Heart right ventricle (tissue), 16 donors: ENCODE results near the gene BTBD9. TPM values are rescaled to one million over a fixed set of nuclear protein-coding genes. Genes with fewer than 3 reads are reported as not detected.

ENCODE experiments used
- ATAC-seq, 8 donors: fragments of 200-7000 bp; cut with Tn5 transposase; one replicate each; pipeline ENCODE4 v1.9.1; 2020; ENCODE audit warnings: mild to moderate bottlenecking in 8 of 8, moderate library complexity in 8 of 8, moderate number of reproducible peaks in 1 of 8
- DNase-seq, 2 donors: peaks; one replicate each; pipeline ENCODE4 v3.0.0-alpha.2; 2020
- H3K27ac ChIP-seq, 10 donors: fragments of 200-600 bp; sonication (generic) in 2 of 10; one replicate each; pipeline versions ENCODE4 v1.5.0 to v1.8.0; 2020 to 2022; ENCODE audit warnings: mild to moderate bottlenecking in 3 of 10
- H3K27me3 ChIP-seq, 7 donors: fragments of 200-600 bp; one replicate each; pipeline ENCODE4 v1.8.0; 2021 to 2022; ENCODE audit warnings: mild to moderate bottlenecking in 2 of 7
- H3K36me3 ChIP-seq, 9 donors: fragments of 200-600 bp; sonication (generic) in 1 of 9; one replicate each; pipeline versions ENCODE4 v1.5.0 to v1.8.0; 2020 to 2022; ENCODE audit warnings: mild to moderate bottlenecking in 2 of 9
- H3K4me1 ChIP-seq, 9 donors: fragments of 200-600 bp; sonication (generic) in 1 of 9; one replicate each; pipeline versions ENCODE4 v1.5.0 to v1.8.0; 2020 to 2022; ENCODE audit warnings: mild to moderate bottlenecking in 4 of 9
- H3K4me3 ChIP-seq, 10 donors: fragments of 200-600 bp; sonication (generic) in 2 of 10; one replicate each; pipeline versions ENCODE4 v1.5.0 to v1.8.0; 2020 to 2022; ENCODE audit warnings: mild to moderate bottlenecking in 7 of 10, moderate library complexity in 2 of 10
- H3K9me3 ChIP-seq, 11 donors: fragments of 200-600 bp in 10 of 11; sonication (generic) in 2 of 11; one replicate each; pipeline versions ENCODE4 v1.5.0 to v1.8.0; 2013 to 2022; ENCODE audit warnings: mild to moderate bottlenecking in 2 of 11, control low read depth in 1 of 11, moderate library complexity in 1 of 11
- CTCF ChIP-seq, 9 donors: fragments of 200-600 bp; sonication (generic) in 2 of 9; IDR thresholded peaks; one replicate each; pipeline versions ENCODE4 v1.5.0 to v1.8.0; 2021 to 2022; ENCODE audit warnings: antibody characterized with exemption in 9 of 9, mild to moderate bottlenecking in 5 of 9, moderate library complexity in 1 of 9
- WGBS, 2 donors: extraction: QIAGEN DNeasy Blood & Tissue Kit; methylation state at CpG; one replicate each; pipeline ENCODE4 v1.1.7; 2013; ENCODE audit warnings: inconsistent platforms in 1 of 2; 5-methylcytosine and 5-hydroxymethylcytosine counted together
- intact Hi-C, 10 donors: fragments of 100-400 bp; cut with DNase I; formaldehyde crosslinking; loops; one replicate each; pipeline versions ENCODE4 v1.11.1 to v1.14.2; 2022
- polyA plus RNA-seq, 2 donors: library from polyadenylated mRNA; stranded (reverse); fragments of 200-250 nt; gene quantifications; one replicate each; pipeline ENCODE4 v1.2.3, GENCODE V29; 2013
- total RNA-seq, 10 donors: library from RNA; stranded (reverse); fragmentation: NEBNext Ultra II Directional in 3 of 10; extraction: Animal tissue kit (Norgen Biotek cat#: 25700) in 3 of 10; gene quantifications; one replicate each; pipeline versions ENCODE4 v1.2.1 to v1.2.4, GENCODE V29; 2021 to 2023
- donor health status: Arrhythmogenic right ventricular cardiomyopathy.
- donor health status: ischemic (EF 13 %, LVEDD 7.1; RV severe dilation, severe dysfunction).
- donor health status: healthy with polysubstance abuse.
- donor health status: DM: no; HTN: yes; CAD: no.
- donor health status: DM: no; HTN: no; CAD: no.
- donor health status: ischemic (EF 25% LVEDD 6.9; RV normal size, moderate dysfunction).
- donor health status: ischemic (EF 25% LVEDD 5.7; RV mildly dilated, moderate dysfunction).
- donor health status: healthy.
- donor health status: DM: yes; HTN: yes; CAD: no.
- donor health status: Ischemic cardiomyopathy.
- donor health status: ischemic (EF 35%, LVEDD 5.7; RV mildly dilated, moderate dysfunction).
- donor health status: nonischemic (EF 11% LVEDD 7.7; RV severe dilation, severe dysfunction).
- donor health status: DM: yes; HTN: yes; CAD: no.
- donor health status: PGD.
- donor health status: ischemic (EF 29% LVEDD 5.4; RV normal size, mild dysfunction).
- donor health status: nonischemic (EF 23%, LVEDD 6.1; RV moderate dilation, normal function).

BTBD9 gene
- total and polyA plus RNA-seq, 12 donors = 4.2 to 27.7 (median 18.3) TPM

- ATAC-seq (peak in 4 of 8 donors; percentile 53 to 72 (median 54)), DNase-seq (no peak)
- WGBS, 2 donors = 69 to 77% methylated on average over 8 of the region's 8 CpGs
- Histone ChIP-seq H3K27me3 (no peaks in the 10 kb centered on the region), H3K4me1 (no peaks in the 10 kb centered on the region), H3K36me3 (no peaks in the 10 kb centered on the region), H3K4me3 (no peak overlapping the region), H3K9me3 (peaks cover 0 to 8% (median 0%) of the 10 kb centered on the region in 11 donors), H3K27ac (no peak overlapping the region)
- intact Hi-C loops = no loop called here
- TF ChIP-seq CTCF (IDR thresholded peaks at IDR 0.05) = peak in 3 of 9 donors; percentile 21 to 40 (median 27)
Measured at GRCh38 chr6:38198219-38198618, 441.5 kb downstream of the BTBD9 start.

GRCh38 chr6:38195113-38195635 is 444.6 kb downstream of the BTBD9 start:
- Histone ChIP-seq H3K36me3 (peaks cover 0 to 6% (median 0%) of the 10 kb centered on the region in 9 donors), H3K27me3 (no peaks in the 10 kb centered on the region), H3K4me3 (no peak overlapping the region), H3K27ac (no peak overlapping the region), H3K9me3 (no peaks in the 10 kb centered on the region), H3K4me1 (no peaks in the 10 kb centered on the region)
- TF ChIP-seq CTCF (IDR thresholded peaks at IDR 0.05) = no peak
- DNase-seq (no peak), ATAC-seq (no peak)
- 95 to 96% methylated on average over 5 of the region's 5 CpGs for WGBS, 2 donors
- intact Hi-C loops = no loop called here

GRCh38 chr6:38194589-38194988 is 445.1 kb downstream of the BTBD9 start:
- Histone ChIP-seq H3K4me3 (no peak overlapping the region), H3K27me3 (no peaks in the 10 kb centered on the region), H3K9me3 (no peaks in the 10 kb centered on the region), H3K36me3 (peaks cover 0 to 6% (median 0%) of the 10 kb centered on the region in 9 donors), H3K4me1 (no peaks in the 10 kb centered on the region), H3K27ac (no peak overlapping the region)
- no peak for DNase-seq
- TF ChIP-seq CTCF (IDR thresholded peaks at IDR 0.05) = no peak
- ATAC-seq = no peak
- intact Hi-C loops = no loop called here
- 96 to 99% methylated on average over 7 of the region's 7 CpGs for WGBS, 2 donors

- DNase-seq (no peak), ATAC-seq (no peak)
- peaks cover 0 to 6% (median 0%) of the 10 kb centered on the region in 9 donors for H3K36me3 ChIP-seq
- H3K27me3 ChIP-seq = no peaks in the 10 kb centered on the region
- no peak overlapping the region for H3K4me3 ChIP-seq
- 97 to 98% methylated on average over 2 of the region's 2 CpGs for WGBS, 2 donors
- H3K4me1 ChIP-seq = no peaks in the 10 kb centered on the region
- TF ChIP-seq CTCF (IDR thresholded peaks at IDR 0.05) = no peak
- H3K27ac ChIP-seq = no peak overlapping the region
- H3K9me3 ChIP-seq = no peaks in the 10 kb centered on the region
- intact Hi-C loops = no loop called here
Measured at GRCh38 chr6:38194282-38194572, 445.5 kb downstream of the BTBD9 start.
